Ishikawa (cell line): ENCODE data around the gene TNS1.

Experiments used
- CEBPB ChIP-seq: IDR thresholded peaks from 2 replicates; pipeline ENCODE4 v1.6.1; 2012
- CREB1 ChIP-seq: IDR thresholded peaks from 2 replicates; pipeline ENCODE4 v1.6.1; 2012; ENCODE audit warnings: low read depth
- EGR1 ChIP-seq: IDR thresholded peaks from 2 replicates; pipeline ENCODE4 v1.6.1; 2012
- EP300 ChIP-seq: IDR thresholded peaks from 2 replicates; pipeline ENCODE4 v1.6.1; 2012; ENCODE audit warnings: borderline replicate concordance
- FOXM1 ChIP-seq: IDR thresholded peaks from 2 replicates; pipeline ENCODE4 v1.6.1; 2012; ENCODE audit warnings: low read depth, borderline replicate concordance
- NFIC ChIP-seq: IDR thresholded peaks from 2 replicates; pipeline ENCODE4 v1.6.1; 2012
- RAD21 ChIP-seq: IDR thresholded peaks from 2 replicates; pipeline ENCODE4 v1.6.1; 2012; ENCODE audit warnings: low read depth
- TAF1 ChIP-seq: IDR thresholded peaks from 2 replicates; pipeline ENCODE4 v1.6.1; 2012; ENCODE audit warnings: low read depth, mild to moderate bottlenecking
- TCF12 ChIP-seq: IDR thresholded peaks from 2 replicates; pipeline ENCODE4 v1.6.1; 2012; ENCODE audit warnings: low read depth
- YY1 ChIP-seq: IDR thresholded peaks from 2 replicates; pipeline ENCODE4 v1.6.1; 2012; ENCODE audit warnings: low read depth
- ZBTB7A ChIP-seq: IDR thresholded peaks from 2 replicates; pipeline ENCODE4 v1.6.1; 2012; ENCODE audit warnings: low read depth
- TF ChIP-seq, protein P1 (sequence below): IDR thresholded peaks from 2 replicates; pipeline ENCODE4 v1.6.1; 2012; ENCODE audit warnings: low read depth, mild to moderate bottlenecking
- TF ChIP-seq, protein P2 (sequence below): IDR thresholded peaks from 2 replicates; pipeline ENCODE4 v1.6.1; 2012
- TF ChIP-seq, protein P3 (sequence below): IDR thresholded peaks from 2 replicates; pipeline ENCODE4 v1.6.1; 2012

DNA sequence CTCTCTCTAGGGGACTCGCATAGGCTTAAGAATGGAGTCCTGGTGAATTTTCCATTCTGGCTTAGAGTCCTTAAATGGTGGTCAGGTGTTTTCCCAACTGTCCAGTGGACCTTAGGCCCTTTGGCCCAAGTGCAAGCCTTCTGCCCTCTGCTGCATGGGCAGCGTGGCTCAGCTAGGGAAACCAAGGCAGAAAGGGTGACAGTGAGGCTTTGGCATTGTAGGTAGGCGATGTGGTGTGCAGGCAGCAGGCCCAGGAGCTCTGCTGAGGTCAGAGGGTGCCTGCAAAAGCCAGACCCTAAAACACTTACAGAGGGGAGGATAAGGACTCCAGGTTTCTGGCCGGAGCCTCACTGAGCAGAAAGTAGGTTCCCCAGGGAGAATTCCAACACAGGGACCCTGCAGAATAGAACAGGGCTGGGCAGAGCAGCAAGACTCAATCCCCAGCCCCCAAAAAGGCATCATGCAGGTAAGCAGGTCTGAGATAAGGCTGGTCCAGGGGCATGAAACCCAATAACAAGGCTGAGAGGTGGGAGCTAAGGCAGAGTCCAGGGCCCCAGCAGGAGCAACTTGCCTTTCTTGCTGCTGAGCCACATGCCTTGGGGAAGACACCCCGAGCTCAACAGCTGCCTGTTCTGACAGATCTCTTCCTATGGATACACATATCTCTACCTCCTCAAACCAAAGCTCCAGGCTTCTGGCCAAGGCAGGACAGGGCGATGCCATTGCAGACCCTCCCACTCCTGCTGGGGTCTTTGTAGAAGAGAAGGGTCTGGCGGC lies 199.7 kb downstream of the TNS1 start:
- TF ChIP-seq TAF1 = no peak
- no peak for TF ChIP-seq FOXM1
- no peak for TF ChIP-seq NFIC
- TF ChIP-seq EP300 = no peak
- TF ChIP-seq, protein P1, sequence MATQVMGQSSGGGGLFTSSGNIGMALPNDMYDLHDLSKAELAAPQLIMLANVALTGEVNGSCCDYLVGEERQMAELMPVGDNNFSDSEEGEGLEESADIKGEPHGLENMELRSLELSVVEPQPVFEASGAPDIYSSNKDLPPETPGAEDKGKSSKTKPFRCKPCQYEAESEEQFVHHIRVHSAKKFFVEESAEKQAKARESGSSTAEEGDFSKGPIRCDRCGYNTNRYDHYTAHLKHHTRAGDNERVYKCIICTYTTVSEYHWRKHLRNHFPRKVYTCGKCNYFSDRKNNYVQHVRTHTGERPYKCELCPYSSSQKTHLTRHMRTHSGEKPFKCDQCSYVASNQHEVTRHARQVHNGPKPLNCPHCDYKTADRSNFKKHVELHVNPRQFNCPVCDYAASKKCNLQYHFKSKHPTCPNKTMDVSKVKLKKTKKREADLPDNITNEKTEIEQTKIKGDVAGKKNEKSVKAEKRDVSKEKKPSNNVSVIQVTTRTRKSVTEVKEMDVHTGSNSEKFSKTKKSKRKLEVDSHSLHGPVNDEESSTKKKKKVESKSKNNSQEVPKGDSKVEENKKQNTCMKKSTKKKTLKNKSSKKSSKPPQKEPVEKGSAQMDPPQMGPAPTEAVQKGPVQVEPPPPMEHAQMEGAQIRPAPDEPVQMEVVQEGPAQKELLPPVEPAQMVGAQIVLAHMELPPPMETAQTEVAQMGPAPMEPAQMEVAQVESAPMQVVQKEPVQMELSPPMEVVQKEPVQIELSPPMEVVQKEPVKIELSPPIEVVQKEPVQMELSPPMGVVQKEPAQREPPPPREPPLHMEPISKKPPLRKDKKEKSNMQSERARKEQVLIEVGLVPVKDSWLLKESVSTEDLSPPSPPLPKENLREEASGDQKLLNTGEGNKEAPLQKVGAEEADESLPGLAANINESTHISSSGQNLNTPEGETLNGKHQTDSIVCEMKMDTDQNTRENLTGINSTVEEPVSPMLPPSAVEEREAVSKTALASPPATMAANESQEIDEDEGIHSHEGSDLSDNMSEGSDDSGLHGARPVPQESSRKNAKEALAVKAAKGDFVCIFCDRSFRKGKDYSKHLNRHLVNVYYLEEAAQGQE = no peak
- TF ChIP-seq, protein P2, sequence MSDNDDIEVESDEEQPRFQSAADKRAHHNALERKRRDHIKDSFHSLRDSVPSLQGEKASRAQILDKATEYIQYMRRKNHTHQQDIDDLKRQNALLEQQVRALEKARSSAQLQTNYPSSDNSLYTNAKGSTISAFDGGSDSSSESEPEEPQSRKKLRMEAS = no peak
- no peak for TF ChIP-seq CREB1
- no peak for TF ChIP-seq RAD21
- TF ChIP-seq CEBPB = no peak
- no peak for TF ChIP-seq ZBTB7A
- no peak for TF ChIP-seq TCF12
- no peak for TF ChIP-seq YY1
- TF ChIP-seq EGR1 = no peak
- TF ChIP-seq, protein P3, sequence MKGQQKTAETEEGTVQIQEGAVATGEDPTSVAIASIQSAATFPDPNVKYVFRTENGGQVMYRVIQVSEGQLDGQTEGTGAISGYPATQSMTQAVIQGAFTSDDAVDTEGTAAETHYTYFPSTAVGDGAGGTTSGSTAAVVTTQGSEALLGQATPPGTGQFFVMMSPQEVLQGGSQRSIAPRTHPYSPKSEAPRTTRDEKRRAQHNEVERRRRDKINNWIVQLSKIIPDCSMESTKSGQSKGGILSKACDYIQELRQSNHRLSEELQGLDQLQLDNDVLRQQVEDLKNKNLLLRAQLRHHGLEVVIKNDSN = no peak
